H9 (cell line): ENCODE results near the gene BBS4. TPM values are rescaled to one million over a fixed set of nuclear protein-coding genes. Genes with fewer than 3 reads are reported as not detected.

Experiments
- DNase-seq: peaks from one replicate; pipeline ENCODE4 v3.0.0-alpha.2; 2017
- H2AFZ ChIP-seq: one replicate; pipeline ENCODE4 v1.6.1; 2013; ENCODE audit warnings: mild to moderate bottlenecking, low read length, control low read depth, moderate library complexity
- H2AK5ac ChIP-seq: 2 replicates; pipeline ENCODE4 v1.6.1; 2013; ENCODE audit warnings: low read length, control low read depth, mixed read lengths; ENCODE audit not compliant: insufficient read length
- H2BK120ac ChIP-seq: one replicate; pipeline ENCODE4 v1.6.1; 2013; ENCODE audit warnings: low read depth, mild to moderate bottlenecking, low read length, control low read depth, inconsistent platforms; ENCODE audit not compliant: poor library complexity, severe bottlenecking
- H2BK12ac ChIP-seq: 2 replicates; pipeline ENCODE4 v1.6.1; 2013; ENCODE audit warnings: low read length, control low read depth, mixed read lengths, low read depth; ENCODE audit not compliant: insufficient read length
- H2BK15ac ChIP-seq: 2 replicates; pipeline ENCODE4 v1.6.1; 2013; ENCODE audit warnings: low read depth, low read length, control low read depth
- H2BK20ac ChIP-seq: one replicate; pipeline ENCODE4 v1.6.1; 2013; ENCODE audit warnings: low read depth, mild to moderate bottlenecking, low read length, control low read depth, inconsistent platforms; ENCODE audit not compliant: poor library complexity, severe bottlenecking
- H2BK5ac ChIP-seq: 2 replicates; pipeline ENCODE4 v1.6.1; 2013; ENCODE audit warnings: low read length, control low read depth, mixed read lengths; ENCODE audit not compliant: insufficient read length
- H3K14ac ChIP-seq: 2 replicates; pipeline ENCODE4 v1.6.1; 2013; ENCODE audit warnings: low read length, control low read depth; ENCODE audit not compliant: insufficient read depth
- H3K18ac ChIP-seq: 2 replicates; pipeline ENCODE4 v1.6.1; 2013; ENCODE audit warnings: low read depth, mild to moderate bottlenecking, mixed read lengths, low read length, control low read depth; ENCODE audit not compliant: insufficient read length
- H3K23ac ChIP-seq: 2 replicates; pipeline ENCODE4 v1.6.1; 2013; ENCODE audit warnings: low read length, control low read depth, mixed read lengths, low read depth; ENCODE audit not compliant: insufficient read length
- H3K23me2 ChIP-seq: 2 replicates; pipeline ENCODE4 v1.6.1; 2013; ENCODE audit warnings: low read depth, mild to moderate bottlenecking, mixed read lengths, low read length, control low read depth; ENCODE audit not compliant: insufficient read length, poor library complexity, severe bottlenecking
- H3K27ac ChIP-seq: 2 replicates; pipeline ENCODE4 v1.5.1; 2013; ENCODE audit warnings: low read length, control low read depth, mixed read lengths, low read depth; ENCODE audit not compliant: insufficient read length
- H3K27me3 ChIP-seq: 2 replicates; pipeline ENCODE4 v1.6.1; 2013; ENCODE audit warnings: low read length, control low read depth, inconsistent platforms; ENCODE audit not compliant: insufficient read depth
- H3K4ac ChIP-seq: 2 replicates; pipeline ENCODE4 v1.6.1; 2013; ENCODE audit warnings: low read depth, mild to moderate bottlenecking, control low read depth, inconsistent platforms, low read length, moderate library complexity
- H3K4me1 ChIP-seq: 2 replicates; pipeline ENCODE4 v1.6.1; 2013; ENCODE audit warnings: low read length, control low read depth, inconsistent platforms; ENCODE audit not compliant: insufficient read depth
- H3K4me2 ChIP-seq: 2 replicates; pipeline ENCODE4 v1.6.1; 2013; ENCODE audit warnings: low read length, control low read depth, mixed read lengths; ENCODE audit not compliant: insufficient read length, insufficient read depth
- H3K56ac ChIP-seq: 2 replicates; pipeline ENCODE4 v1.6.1; 2013; ENCODE audit warnings: low read depth, mild to moderate bottlenecking, mixed read lengths, low read length, control low read depth; ENCODE audit not compliant: insufficient read length
- H3K79me1 ChIP-seq: 2 replicates; pipeline ENCODE4 v1.6.1; 2013; ENCODE audit warnings: low read depth, mild to moderate bottlenecking, moderate library complexity, low read length, control low read depth, inconsistent platforms; ENCODE audit not compliant: insufficient read depth, poor library complexity, severe bottlenecking
- H3K79me2 ChIP-seq: 2 replicates; pipeline ENCODE4 v1.6.1; 2013; ENCODE audit warnings: low read length, control low read depth, inconsistent platforms; ENCODE audit not compliant: insufficient read depth
- H3K9ac ChIP-seq: 2 replicates; pipeline ENCODE4 v1.6.1; 2013; ENCODE audit warnings: low read length, control low read depth, mixed read lengths; ENCODE audit not compliant: insufficient read length; ENCODE audit errors: extremely low read depth
- H3K9me3 ChIP-seq: one replicate; pipeline ENCODE4 v1.6.1; 2013; ENCODE audit warnings: low read depth, low read length, inconsistent platforms; ENCODE audit not compliant: control insufficient read depth
- H3T11ph ChIP-seq: one replicate; pipeline ENCODE4 v1.6.1; 2013; ENCODE audit warnings: mild to moderate bottlenecking, low read length, control low read depth, inconsistent platforms
- H4K20me1 ChIP-seq: one replicate; pipeline ENCODE4 v1.6.1; 2013; ENCODE audit not compliant: control insufficient read depth, insufficient read length, insufficient read depth
- H4K5ac ChIP-seq: 2 replicates; pipeline ENCODE4 v1.6.1; 2013; ENCODE audit warnings: low read depth, mild to moderate bottlenecking, mixed read lengths, low read length, control low read depth; ENCODE audit not compliant: insufficient read length
- H4K8ac ChIP-seq: replicated peaks from 2 replicates; pipeline ENCODE4 v1.6.1; 2013; ENCODE audit warnings: low read length, control low read depth, mixed read lengths, low read depth; ENCODE audit not compliant: insufficient read length
- H4K91ac ChIP-seq: 2 replicates; pipeline ENCODE4 v1.6.1; 2013; ENCODE audit warnings: low read depth, mild to moderate bottlenecking, moderate library complexity, mixed read lengths, low read length, control low read depth; ENCODE audit not compliant: insufficient read length
- H3K27ac Mint-ChIP-seq, 3 experiments: 2 replicates in 2 of 3; 3 replicates in 1 of 3; pipeline ENCODE4 v1.8.0; 2020 to 2021; ENCODE audit warnings: mixed read lengths in 3 of 3, mild to moderate bottlenecking in 1 of 3, moderate library complexity in 1 of 3
- H3K27me3 Mint-ChIP-seq: 2 replicates; pipeline ENCODE4 v1.8.0; 2021; ENCODE audit warnings: low read depth, mild to moderate bottlenecking, moderate library complexity, mixed read lengths
- H3K36me3 Mint-ChIP-seq, 3 experiments: 2 replicates in 2 of 3; 3 replicates in 1 of 3; pipeline ENCODE4 v1.8.0; 2020 to 2021; ENCODE audit warnings: low read depth in 3 of 3, mixed read lengths in 3 of 3; ENCODE audit not compliant: insufficient read depth in 1 of 3
- H3K4me1 Mint-ChIP-seq, 2 experiments: 2 replicates each; pipeline ENCODE4 v1.8.0; 2020; ENCODE audit warnings: mixed read lengths in 2 of 2
- H3K4me3 Mint-ChIP-seq, 2 experiments: 2 replicates in 1 of 2; 3 replicates in 1 of 2; pipeline ENCODE4 v1.8.0; 2020 to 2021; ENCODE audit warnings: mild to moderate bottlenecking in 2 of 2, mixed read lengths in 2 of 2, moderate library complexity in 1 of 2
- H3K9me3 Mint-ChIP-seq, 2 experiments: 2 replicates in 1 of 2; 3 replicates in 1 of 2; pipeline ENCODE4 v1.8.0; 2020; ENCODE audit warnings: mild to moderate bottlenecking in 2 of 2, mixed read lengths in 2 of 2, moderate library complexity in 1 of 2
- CTCF ChIP-seq: fragments of 200-600 bp; sonication (generic); conservative IDR thresholded peaks from 3 replicates; pipeline ENCODE4 v1.8.0; 2021; ENCODE audit warnings: antibody characterized with exemption, mild to moderate bottlenecking
- WGBS: extraction: QIAGEN DNeasy Blood & Tissue Kit; methylation state at CpG from one replicate; pipeline ENCODE4 v1.1.7; 2013; ENCODE audit warnings: missing lambda C conversion rate, low lambda C conversion rate, mixed read lengths; ENCODE audit not compliant: insufficient read length; ENCODE audit errors: extremely low coverage; 5-methylcytosine and 5-hydroxymethylcytosine counted together
- total RNA-seq: library from RNA; stranded (reverse); gene quantifications from 2 replicates; pipeline ENCODE4 v1.2.1, GENCODE V29; 2021

Gene BBS4
- total RNA-seq, 1 experiment from 2014 or later, result 27.3 TPM

- Mint-ChIP-seq H3K36me3 (peaks cover 0 to under 1% (median under 1%) of the 10 kb centered on the region in 3 experiments; a peak in 2 of 7 replicates), H3K4me3 (no peak overlapping the region), H3K27me3 (peaks cover 7% of the 10 kb centered on the region), H3K9me3 (no peaks in the 10 kb centered on the region), H3K4me1 (peaks cover 17% of the 10 kb centered on the region in 2 experiments), H3K27ac (no peak overlapping the region)
- Histone ChIP-seq H3K4ac (no peak overlapping the region), H3K79me2 (peaks cover 10% of the 10 kb centered on the region; the same call in 1 of the 2 replicates), H3K14ac (no peak overlapping the region), H3T11ph (no peak overlapping the region), H3K4me2 (no peak overlapping the region), H2BK12ac (no peak overlapping the region), H3K27ac (no peak overlapping the region), H2BK15ac (no peak overlapping the region), H3K18ac (no peak overlapping the region), H3K27me3 (no peaks in the 10 kb centered on the region), H2BK20ac (no peak overlapping the region), H2AK5ac (no peak overlapping the region), H3K56ac (no peak overlapping the region), H2BK120ac (no peak overlapping the region), H3K9me3 (no peaks in the 10 kb centered on the region), H2AFZ (no peak overlapping the region), H3K4me1 (peaks cover 9% of the 10 kb centered on the region; the same call in 1 of the 2 replicates), H4K8ac (no peak overlapping the region), H3K23ac (no peak overlapping the region), H4K91ac (no peak overlapping the region), H3K23me2 (peaks cover 3% of the 10 kb centered on the region), H3K9ac (no peak overlapping the region), H4K20me1 (no peaks in the 10 kb centered on the region), H4K5ac (no peak overlapping the region), H3K79me1 (no peaks in the 10 kb centered on the region), H2BK5ac (no peak overlapping the region)
- no peak for TF ChIP-seq CTCF
- no CpG with 5 or more reads among the region's 4 CpGs for WGBS
- no peak for DNase-seq
Observed at GRCh38 chr15:72786242-72786641, 100.2 kb downstream of the BBS4 start.
